HG03045 (cell line): ENCODE measurements around the gene EPHA2.

Experiments used
- ATAC-seq: cut with Tn5 transposase; IDR thresholded peaks from one replicate; pipeline ENCODE4 v1.9.1; 2021; ENCODE audit warnings: mild to moderate bottlenecking, moderate library complexity; ENCODE audit not compliant: unreplicated experiment

Gene EPHA2

GRCh38 chr1:16184557-16185303 is 28.9 kb upstream of the EPHA2 start:
- no peak for ATAC-seq

GRCh38 chr1:16183765-16184556 is 28.1 kb upstream of the EPHA2 start:
- no peak for ATAC-seq

- ATAC-seq: no peak
Observed at GRCh38 chr1:16183179-16183578, 27.3 kb upstream of the EPHA2 start.

- no peak for ATAC-seq
Observed at GRCh38 chr1:16181887-16182719, 26.2 kb upstream of the EPHA2 start.

GRCh38 chr1:16180291-16180824 is 24.5 kb upstream of the EPHA2 start:
- no peak for ATAC-seq

GRCh38 chr1:16178596-16179497 is 23.0 kb upstream of the EPHA2 start:
- no peak for ATAC-seq

GRCh38 chr1:16177306-16177705 is 21.4 kb upstream of the EPHA2 start:
- ATAC-seq: no peak

- no peak for ATAC-seq
Observed at GRCh38 chr1:16176653-16177052, 20.8 kb upstream of the EPHA2 start.

GRCh38 chr1:16175610-16176553 is 20.0 kb upstream of the EPHA2 start:
- ATAC-seq: no peak

GRCh38 chr1:16174886-16175598 is 19.2 kb upstream of the EPHA2 start:
- no peak for ATAC-seq

- no peak for ATAC-seq
Observed at GRCh38 chr1:16174261-16174868, 18.5 kb upstream of the EPHA2 start.

- ATAC-seq: no peak
Observed at GRCh38 chr1:16173447-16174260, 17.8 kb upstream of the EPHA2 start.

- no peak for ATAC-seq
Observed at GRCh38 chr1:16172964-16173446, 17.1 kb upstream of the EPHA2 start.

GRCh38 chr1:16172218-16172830 is 16.5 kb upstream of the EPHA2 start:
- ATAC-seq: no peak

GRCh38 chr1:16171314-16172151 is 15.7 kb upstream of the EPHA2 start:
- ATAC-seq: no peak

- no peak for ATAC-seq
Observed at GRCh38 chr1:16170283-16170673, 14.4 kb upstream of the EPHA2 start.
